Inferior parietal cortex (tissue), 1 donor: ENCODE results near the gene ZNF524.
A peak's percentile ranks its signal among the peaks of the same experiment; 100 is the strongest.

Experiments used
- DNase-seq: peaks from one replicate; pipeline ENCODE4 v3.0.0-alpha.2; 2016; ENCODE audit errors: extremely low spot score

Gene ZNF524

DNA sequence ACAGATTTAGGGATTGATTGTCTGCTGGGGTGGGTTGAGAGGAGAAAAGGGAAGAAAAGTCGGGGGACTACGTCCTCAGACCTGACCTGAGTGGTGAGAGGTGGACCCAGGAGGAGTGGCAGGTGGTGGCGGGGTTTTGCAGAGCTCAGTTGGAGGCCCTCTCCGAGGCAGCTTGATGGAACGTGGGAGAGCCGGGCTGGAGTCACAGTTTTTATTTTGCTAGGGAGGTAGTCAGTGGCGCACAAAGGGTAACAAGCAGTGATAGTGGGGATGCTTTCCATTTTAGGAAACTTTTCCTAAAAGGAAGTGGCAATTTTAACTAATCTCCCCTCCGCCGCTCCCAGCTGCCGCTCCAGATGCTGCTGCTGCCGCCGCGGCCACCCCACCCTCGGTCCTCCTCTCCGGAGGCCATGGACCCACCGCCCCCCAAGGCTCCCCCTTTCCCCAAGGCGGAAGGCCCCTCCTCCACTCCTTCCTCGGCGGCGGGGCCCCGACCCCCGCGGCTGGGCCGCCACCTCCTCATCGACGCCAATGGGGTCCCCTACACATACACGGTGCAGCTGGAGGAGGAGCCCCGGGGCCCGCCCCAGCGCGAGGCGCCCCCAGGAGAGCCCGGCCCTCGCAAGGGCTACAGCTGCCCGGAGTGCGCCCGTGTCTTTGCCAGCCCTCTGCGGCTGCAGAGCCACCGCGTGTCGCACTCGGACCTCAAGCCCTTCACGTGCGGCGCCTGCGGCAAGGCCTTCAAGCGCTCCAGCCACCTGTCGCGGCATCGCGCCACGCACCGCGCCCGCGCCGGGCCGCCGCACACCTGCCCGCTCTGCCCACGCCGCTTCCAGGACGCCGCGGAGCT lies 42.3 kb downstream of the ZNF524 start:
- no peak for DNase-seq

- peak; percentile 73 for DNase-seq
These were observed 43.2 kb downstream of the ZNF524 start, which contains the start of gene ZNF581 for GRCh38 chr19:55643003-55643886. ZNF581 (plus strand) TSS chr19:55643649; CDS start chr19:55644572, 923 bp downstream.

GRCh38 chr19:55643887-55644176 lies 43.7 kb downstream of the ZNF524 start:
- DNase-seq: no peak

GRCh38 chr19:55644191-55644833 lies 44.2 kb downstream of the ZNF524 start:
- no peak for DNase-seq

GRCh38 chr19:55644842-55645511 lies 44.9 kb downstream of the ZNF524 start:
- DNase-seq: no peak

GRCh38 chr19:55645512-55645881 lies 45.4 kb downstream of the ZNF524 start:
- DNase-seq: no peak

DNA sequence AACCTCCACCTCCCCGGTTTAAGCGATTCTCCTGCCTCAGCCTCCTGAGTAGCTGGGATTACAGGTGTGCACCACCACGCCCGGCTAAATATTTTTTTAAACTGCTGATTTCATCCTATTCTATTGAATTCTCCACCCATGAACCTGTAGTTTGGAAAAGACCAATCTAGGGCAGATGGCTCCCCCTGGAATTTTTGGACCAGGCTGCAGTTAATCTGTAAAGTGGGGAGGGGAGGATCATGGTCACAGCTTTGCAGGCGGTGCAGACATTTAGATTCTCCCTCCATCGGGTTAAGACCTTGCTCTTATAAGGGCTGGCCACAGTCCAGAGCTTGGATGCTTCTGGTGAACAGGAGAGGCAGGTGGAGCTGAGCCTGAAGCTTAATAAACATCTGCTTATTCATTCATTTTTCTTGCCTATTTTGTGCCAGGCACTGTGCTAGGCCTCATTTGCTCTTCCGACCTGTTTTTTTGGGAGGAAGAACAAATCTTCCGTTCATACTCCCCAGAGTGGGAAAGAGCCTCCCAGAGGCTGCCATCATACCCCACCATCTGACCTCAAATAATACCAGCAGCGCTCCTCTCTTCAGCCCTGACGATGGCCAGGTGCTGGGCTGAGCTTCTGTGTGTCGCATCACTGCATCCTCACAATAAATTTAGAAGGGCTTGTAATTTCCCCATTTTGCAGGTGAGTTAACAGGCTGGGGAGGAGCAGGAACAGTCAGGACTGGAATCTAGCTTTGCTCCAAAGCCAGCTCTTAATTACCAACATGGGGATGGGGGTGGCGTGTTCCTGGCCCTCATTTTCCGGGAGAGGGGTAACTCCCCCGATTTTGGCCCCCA lies 47.0 kb downstream of the ZNF524 start:
- DNase-seq: no peak

DNA sequence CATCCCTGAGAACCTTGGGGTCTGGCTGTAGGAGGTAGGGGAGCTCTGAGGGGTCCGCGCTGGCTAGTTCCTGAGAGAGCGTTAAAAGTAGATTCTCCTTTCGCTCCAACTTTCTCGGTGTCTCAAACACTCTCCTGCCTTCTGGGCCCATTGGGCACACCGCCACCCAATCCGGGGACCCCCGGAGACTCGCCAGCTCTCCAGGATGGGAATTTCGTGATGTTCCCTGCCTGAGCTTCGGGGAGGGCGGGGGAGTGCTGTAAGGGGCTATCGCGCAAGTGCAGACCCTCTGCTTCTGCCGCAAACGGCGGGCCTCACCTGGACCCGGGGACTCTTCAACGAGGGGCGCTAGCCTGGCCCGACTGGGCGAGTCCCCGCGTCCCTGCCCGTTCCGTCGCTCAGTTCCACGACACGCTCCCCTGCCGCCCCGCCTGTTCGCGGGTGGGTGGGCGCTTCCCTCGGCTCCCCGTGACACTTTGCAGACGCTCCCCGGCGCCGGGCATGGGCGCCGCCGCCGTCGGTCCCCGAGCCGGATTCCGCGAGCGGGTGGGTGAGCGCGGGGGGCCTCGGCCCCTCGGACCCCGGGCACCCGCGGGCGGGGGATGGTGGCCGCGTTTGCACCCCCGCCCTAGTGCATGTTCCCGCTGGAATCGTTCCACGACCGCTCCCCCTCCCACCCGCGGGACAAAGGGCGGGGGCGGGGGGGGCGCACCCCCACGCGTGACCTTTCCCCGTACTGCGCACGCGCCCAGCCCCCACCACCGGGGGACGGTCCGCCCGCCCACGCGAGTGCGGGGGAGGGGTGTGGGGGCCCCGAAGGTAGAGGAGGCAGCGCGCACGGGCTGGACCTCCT lies 47.9 kb downstream of the ZNF524 start, which contains the start of gene CCDC106:
Gene CCDC106, plus strand, starts transcription at position 481 of the 853 bp plus-strand sequence. CDS start 835 bp downstream, outside the sequence.
- DNase-seq: peak; percentile 67

DNA sequence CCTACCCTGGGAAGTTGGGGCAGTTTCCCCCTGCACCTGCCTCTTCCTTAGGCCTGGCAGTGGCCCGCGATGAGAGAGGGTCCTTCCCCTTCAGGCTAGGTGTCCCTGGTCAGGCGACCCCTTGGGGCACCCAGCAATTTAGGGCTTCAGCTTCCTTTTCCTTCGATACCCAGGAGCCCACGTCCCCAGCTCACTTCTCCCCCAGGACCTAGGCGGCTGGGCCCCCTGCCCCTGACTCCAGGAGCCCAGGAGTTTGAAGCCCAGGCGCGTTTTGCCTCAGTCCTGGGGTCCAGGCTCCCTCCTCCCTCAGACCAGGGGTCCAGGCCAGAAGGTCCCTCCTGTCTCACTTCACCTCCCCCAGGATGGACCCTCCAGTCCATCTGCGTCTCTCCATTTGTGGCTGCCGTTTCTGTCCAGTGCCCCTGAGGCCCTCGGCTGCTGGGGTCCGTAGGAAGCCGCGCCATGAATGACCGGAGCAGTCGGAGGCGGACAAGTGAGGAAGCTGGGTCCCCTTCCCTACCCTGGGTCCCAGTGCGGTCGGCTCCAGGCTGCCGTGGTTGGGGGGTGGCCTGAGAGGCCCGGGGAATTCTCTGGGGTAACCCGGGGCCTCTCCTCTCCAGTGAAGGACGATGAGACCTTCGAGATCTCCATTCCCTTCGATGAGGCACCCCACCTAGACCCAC lies 48.6 kb downstream of the ZNF524 start:
- no peak for DNase-seq

GRCh38 chr19:55649268-55650125 lies 49.4 kb downstream of the ZNF524 start:
- DNase-seq: no peak

- DNase-seq: no peak
These were observed 50.1 kb downstream of the ZNF524 start for GRCh38 chr19:55650126-55650557.

DNA sequence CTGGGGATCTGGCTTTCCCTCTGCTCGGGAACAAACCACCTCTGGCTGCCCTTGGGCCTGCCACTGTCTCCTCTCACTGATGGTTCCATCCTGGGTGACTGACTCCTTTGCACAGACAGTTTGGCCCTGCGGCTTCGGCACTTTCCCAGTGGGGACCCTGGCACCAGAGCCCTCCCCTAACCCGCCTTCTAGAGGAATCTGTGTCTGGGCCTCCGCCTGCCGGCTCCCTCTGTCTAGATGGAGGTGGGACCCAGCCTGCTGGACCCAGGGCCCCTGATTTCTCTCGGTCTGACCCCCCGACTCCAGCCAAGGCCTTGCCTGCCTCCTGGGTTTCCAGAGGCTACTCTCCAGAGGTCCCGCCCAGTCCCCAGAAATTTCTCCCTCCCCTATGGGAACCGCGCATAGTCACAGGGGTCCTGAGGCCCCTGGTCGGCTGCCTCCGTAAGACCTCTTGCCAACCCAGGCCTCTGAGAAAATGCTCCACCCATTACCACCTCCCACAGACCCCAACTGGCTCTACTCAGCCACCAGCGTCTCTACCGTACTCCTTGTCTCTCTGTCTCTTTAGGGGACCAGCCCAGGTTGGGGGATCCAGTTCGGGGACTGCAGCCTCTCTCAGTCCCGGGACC lies 50.6 kb downstream of the ZNF524 start:
- no peak for DNase-seq

DNA sequence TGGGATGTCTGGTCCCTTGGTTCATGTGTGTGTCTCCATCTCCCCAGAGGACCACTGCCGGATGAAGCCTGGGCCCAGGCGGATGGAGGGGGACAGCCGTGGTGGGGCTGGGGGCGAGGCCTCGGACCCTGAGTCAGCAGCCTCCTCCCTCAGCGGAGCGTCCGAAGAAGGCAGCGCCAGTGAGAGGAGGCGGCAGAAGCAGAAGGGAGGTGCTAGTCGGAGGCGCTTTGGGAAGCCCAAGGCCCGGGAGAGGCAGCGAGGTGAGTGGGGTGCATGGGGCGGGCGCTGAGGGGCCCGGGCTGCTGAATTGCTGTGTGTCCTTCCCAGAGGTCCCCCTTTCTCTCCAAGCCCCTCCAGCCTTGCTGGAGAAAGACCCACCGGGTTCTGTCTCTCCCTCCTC lies 51.1 kb downstream of the ZNF524 start:
- DNase-seq: no peak

DNA sequence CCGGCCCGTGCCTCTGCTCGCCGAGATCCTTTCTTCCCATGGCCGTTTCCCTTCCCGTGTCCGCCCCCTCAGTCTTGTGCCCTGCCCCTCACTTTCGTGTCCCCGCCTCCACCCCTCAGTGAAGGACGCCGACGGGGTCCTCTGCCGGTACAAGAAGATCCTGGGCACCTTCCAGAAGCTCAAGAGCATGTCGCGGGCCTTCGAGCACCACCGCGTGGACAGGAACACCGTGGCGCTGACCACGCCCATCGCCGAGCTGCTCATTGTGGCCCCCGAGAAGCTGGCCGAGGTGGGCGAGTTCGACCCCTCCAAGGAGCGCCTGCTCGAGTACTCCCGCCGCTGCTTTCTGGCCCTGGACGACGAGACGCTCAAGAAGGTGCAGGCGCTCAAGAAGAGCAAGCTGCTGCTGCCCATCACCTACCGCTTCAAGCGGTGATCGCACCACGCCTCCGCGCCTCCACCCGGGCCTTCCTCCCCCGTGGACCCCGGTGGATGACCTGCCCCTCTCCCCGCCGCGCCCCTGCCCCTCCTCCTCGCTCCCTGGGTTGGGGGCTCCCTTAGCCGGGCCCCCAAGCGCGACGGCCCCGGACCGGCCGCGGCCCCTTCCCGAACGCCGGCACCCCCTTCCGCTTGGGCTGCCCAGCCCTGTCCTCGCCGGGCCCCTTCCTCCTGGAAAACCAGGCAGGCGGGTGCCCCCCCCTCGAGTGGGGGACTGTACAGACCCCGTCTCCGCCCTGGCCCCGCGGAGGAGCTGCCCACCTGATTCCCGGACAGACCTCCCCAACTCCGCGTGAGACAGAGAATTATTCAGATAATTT lies 52.4 kb downstream of the ZNF524 start:
- no peak for DNase-seq
